Measurements from ENCODE around the gene RPEL1.

DNA sequence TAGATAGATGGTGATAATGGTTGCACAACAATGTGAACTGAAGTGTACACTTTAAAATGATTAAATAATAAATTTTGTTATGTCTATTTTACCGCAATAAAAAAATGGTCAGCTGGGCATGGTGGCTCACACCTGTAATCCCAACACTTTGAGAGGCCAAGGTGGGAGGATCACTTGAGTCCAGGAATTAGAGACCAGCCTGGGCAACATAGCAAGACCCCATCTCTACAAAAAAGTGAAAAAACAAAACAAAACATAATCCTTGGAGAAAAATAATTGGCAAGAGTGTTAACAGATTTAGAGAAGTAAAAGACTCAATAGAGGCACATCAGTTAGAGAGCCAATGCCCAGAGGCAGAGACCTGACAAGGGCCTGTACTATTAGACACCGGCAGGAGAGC is 9.9 kb upstream of the RPEL1 start:
- TF ChIP-seq, protein P1, sequence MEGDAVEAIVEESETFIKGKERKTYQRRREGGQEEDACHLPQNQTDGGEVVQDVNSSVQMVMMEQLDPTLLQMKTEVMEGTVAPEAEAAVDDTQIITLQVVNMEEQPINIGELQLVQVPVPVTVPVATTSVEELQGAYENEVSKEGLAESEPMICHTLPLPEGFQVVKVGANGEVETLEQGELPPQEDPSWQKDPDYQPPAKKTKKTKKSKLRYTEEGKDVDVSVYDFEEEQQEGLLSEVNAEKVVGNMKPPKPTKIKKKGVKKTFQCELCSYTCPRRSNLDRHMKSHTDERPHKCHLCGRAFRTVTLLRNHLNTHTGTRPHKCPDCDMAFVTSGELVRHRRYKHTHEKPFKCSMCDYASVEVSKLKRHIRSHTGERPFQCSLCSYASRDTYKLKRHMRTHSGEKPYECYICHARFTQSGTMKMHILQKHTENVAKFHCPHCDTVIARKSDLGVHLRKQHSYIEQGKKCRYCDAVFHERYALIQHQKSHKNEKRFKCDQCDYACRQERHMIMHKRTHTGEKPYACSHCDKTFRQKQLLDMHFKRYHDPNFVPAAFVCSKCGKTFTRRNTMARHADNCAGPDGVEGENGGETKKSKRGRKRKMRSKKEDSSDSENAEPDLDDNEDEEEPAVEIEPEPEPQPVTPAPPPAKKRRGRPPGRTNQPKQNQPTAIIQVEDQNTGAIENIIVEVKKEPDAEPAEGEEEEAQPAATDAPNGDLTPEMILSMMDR (IDR thresholded peaks at IDR 0.05), result no peak
- TF ChIP-seq POLR2A (IDR thresholded peaks at IDR 0.05), result no peak
- no peak for TF ChIP-seq POLR2AphosphoS5 (IDR thresholded peaks at IDR 0.05)

All from prostate gland (tissue), 2 donors.